Mesenchymal stem cell (in vitro differentiated cells and primary cell): ENCODE measurements around the gene TM9SF2.

Experiments used
- DNase-seq: peaks from one replicate; pipeline ENCODE4 v3.0.0-alpha.2; 2013
- H2AFZ ChIP-seq: one replicate; pipeline ENCODE4 v1.6.1; 2013; ENCODE audit warnings: low read depth, mild to moderate bottlenecking, control low read depth, inconsistent platforms, low read length, moderate library complexity
- H2AK5ac ChIP-seq: 2 replicates; pipeline ENCODE4 v1.6.1; 2013; ENCODE audit warnings: low read length, moderate library complexity, mild to moderate bottlenecking, inconsistent platforms; ENCODE audit not compliant: severe bottlenecking
- H2BK120ac ChIP-seq: one replicate; pipeline ENCODE4 v1.6.1; 2013; ENCODE audit warnings: low read depth, mild to moderate bottlenecking, inconsistent platforms, low read length, moderate library complexity
- H2BK12ac ChIP-seq, 2 experiments: one replicate each; pipeline ENCODE4 v1.6.1; 2013; ENCODE audit warnings: inconsistent platforms in 2 of 2, low read length in 2 of 2, mild to moderate bottlenecking in 2 of 2, moderate library complexity in 2 of 2, control low read depth in 1 of 2
- H2BK15ac ChIP-seq: one replicate; pipeline ENCODE4 v1.6.1; 2013; ENCODE audit warnings: mild to moderate bottlenecking, low read depth, inconsistent platforms; ENCODE audit not compliant: poor library complexity, severe bottlenecking
- H2BK5ac ChIP-seq: 2 replicates; pipeline ENCODE4 v1.6.1; 2013; ENCODE audit warnings: low read depth, mild to moderate bottlenecking, low read length, control low read depth, inconsistent platforms; ENCODE audit not compliant: poor library complexity, severe bottlenecking
- H3K14ac ChIP-seq, 2 experiments: one replicate each; pipeline ENCODE4 v1.6.1; 2013; ENCODE audit warnings: inconsistent platforms in 2 of 2, low read length in 2 of 2, control low read depth in 1 of 2, mild to moderate bottlenecking in 1 of 2, moderate library complexity in 1 of 2
- H3K18ac ChIP-seq, 2 experiments: one replicate each; pipeline ENCODE4 v1.6.1; 2013; ENCODE audit warnings: inconsistent platforms in 2 of 2, low read length in 2 of 2, control low read depth in 1 of 2, low read depth in 1 of 2, mild to moderate bottlenecking in 1 of 2
- H3K23ac ChIP-seq, 2 experiments: one replicate each; pipeline ENCODE4 v1.6.1; 2013; ENCODE audit warnings: inconsistent platforms in 2 of 2, low read length in 2 of 2, mild to moderate bottlenecking in 2 of 2, moderate library complexity in 2 of 2, control low read depth in 1 of 2
- H3K27ac ChIP-seq: 2 replicates; pipeline ENCODE4 v1.5.1; 2013; ENCODE audit warnings: mild to moderate bottlenecking, moderate library complexity, low read length, control low read depth, inconsistent platforms; ENCODE audit not compliant: poor library complexity, severe bottlenecking
- H3K27me3 ChIP-seq, 2 experiments: 2 replicates each; pipeline versions ENCODE4 v1.6.1 to v1.7.0; 2013; ENCODE audit warnings: low read length in 2 of 2, mild to moderate bottlenecking in 2 of 2, moderate library complexity in 2 of 2, control low read depth in 1 of 2, inconsistent platforms in 1 of 2; ENCODE audit not compliant: control insufficient read depth in 1 of 2, insufficient read depth in 1 of 2
- H3K36me3 ChIP-seq, 2 experiments: 2 replicates each; pipeline versions ENCODE4 v1.6.1 to v1.7.0; 2013; ENCODE audit warnings: low read length in 2 of 2, control low read depth in 1 of 2, inconsistent platforms in 1 of 2, low read depth in 1 of 2, mild to moderate bottlenecking in 1 of 2; ENCODE audit not compliant: insufficient read depth in 2 of 2, control insufficient read depth in 1 of 2
- H3K4ac ChIP-seq, 2 experiments: one replicate each; pipeline ENCODE4 v1.6.1; 2013; ENCODE audit warnings: inconsistent platforms in 2 of 2, low read length in 2 of 2, mild to moderate bottlenecking in 2 of 2, moderate library complexity in 2 of 2, control low read depth in 1 of 2, low read depth in 1 of 2
- H3K4me1 ChIP-seq: 2 replicates; pipeline ENCODE4 v1.6.1; 2013; ENCODE audit warnings: low read depth, low read length, control low read depth; ENCODE audit not compliant: control insufficient read depth, insufficient read depth
- H3K4me2 ChIP-seq: 2 replicates; pipeline ENCODE4 v1.6.1; 2013; ENCODE audit warnings: low read length, mild to moderate bottlenecking, inconsistent platforms; ENCODE audit not compliant: poor library complexity, severe bottlenecking
- H3K4me3 ChIP-seq, 2 experiments: 2 replicates each; pipeline versions ENCODE4 v1.5.1 to v1.7.0; 2013; ENCODE audit warnings: low read length in 2 of 2, mild to moderate bottlenecking in 2 of 2, control low read depth in 1 of 2, low read depth in 1 of 2; ENCODE audit not compliant: insufficient read depth in 1 of 2
- H3K79me1 ChIP-seq: replicated peaks from 2 replicates; pipeline ENCODE4 v1.6.1; 2013; ENCODE audit warnings: mild to moderate bottlenecking, control low read depth, low read length, inconsistent platforms; ENCODE audit not compliant: poor library complexity, severe bottlenecking
- H3K9ac ChIP-seq: 2 replicates; pipeline ENCODE4 v1.7.0; 2013; ENCODE audit warnings: mild to moderate bottlenecking, low read length, moderate library complexity
- H3K9me3 ChIP-seq: 2 replicates; pipeline ENCODE4 v1.7.0; 2013; ENCODE audit warnings: mild to moderate bottlenecking, low read length; ENCODE audit not compliant: control insufficient read depth
- H4K8ac ChIP-seq: one replicate; pipeline ENCODE4 v1.6.1; 2013; ENCODE audit warnings: inconsistent platforms, mild to moderate bottlenecking, low read length, moderate library complexity
- H4K91ac ChIP-seq: one replicate; pipeline ENCODE4 v1.6.1; 2013; ENCODE audit warnings: mild to moderate bottlenecking, low read length, inconsistent platforms
- WGBS: methylation state at CpG from one replicate; pipeline ENCODE4 v1.1.7; 2013; ENCODE audit warnings: mixed read lengths; 5-methylcytosine and 5-hydroxymethylcytosine counted together

Gene TM9SF2

DNA sequence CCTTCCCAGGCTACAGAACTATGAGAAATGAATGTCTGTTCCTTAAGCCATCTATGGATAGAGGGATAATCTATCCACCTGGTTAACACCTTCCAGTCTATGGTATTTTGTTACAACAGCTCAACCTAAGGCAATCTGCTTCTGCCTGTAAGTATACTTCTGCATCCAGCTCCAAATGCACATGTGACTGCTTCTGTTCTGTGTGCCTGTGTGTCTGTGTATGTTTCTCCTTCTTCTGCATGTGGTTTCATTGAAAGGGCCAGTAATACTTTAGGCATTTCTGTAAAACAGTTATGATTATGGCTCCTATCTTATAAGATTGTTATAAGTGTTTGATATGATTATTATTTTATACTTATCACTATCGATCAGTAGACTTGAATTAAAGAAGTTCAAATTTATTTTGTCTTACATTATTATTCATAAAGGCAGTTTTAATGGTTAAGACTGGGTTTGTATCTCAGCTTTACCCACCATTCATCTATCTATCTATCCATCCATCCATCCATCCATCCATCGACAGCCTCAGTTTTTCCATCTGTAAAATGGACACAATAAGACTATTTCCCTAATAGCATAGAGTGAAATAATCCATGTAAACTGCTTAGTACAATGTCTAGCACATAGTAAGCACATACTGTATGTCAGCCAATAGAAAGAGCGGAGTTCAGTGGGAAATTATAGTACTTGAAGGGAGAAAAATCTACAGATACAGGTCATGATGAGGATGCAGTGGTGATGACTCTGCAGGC is 37.5 kb upstream of the TM9SF2 start:
- no peak overlapping the region for H2AFZ ChIP-seq
- no peak overlapping the region for H3K23ac ChIP-seq
- no peak overlapping the region for H2AK5ac ChIP-seq
- no peaks in the 10 kb centered on the region for H3K9me3 ChIP-seq
- 100% methylated on average over 1 of the region's 3 CpGs for WGBS
- DNase-seq: no peak
- H3K18ac ChIP-seq: no peak overlapping the region
- peaks cover 0 to under 1% of the 10 kb centered on the region in 2 experiments for H3K27me3 ChIP-seq
- H4K8ac ChIP-seq: no peak overlapping the region
- no peak overlapping the region for H3K27ac ChIP-seq
- no peak overlapping the region for H3K4me2 ChIP-seq
- no peaks in the 10 kb centered on the region for H3K4me1 ChIP-seq
- H3K79me1 ChIP-seq: no peaks in the 10 kb centered on the region
- no peak overlapping the region for H3K14ac ChIP-seq
- H2BK5ac ChIP-seq: no peak overlapping the region
- no peaks in the 10 kb centered on the region for H3K36me3 ChIP-seq
- peak overlapping the region in 1 of 2 experiments; percentile 64 for H3K4me3 ChIP-seq
- H3K9ac ChIP-seq: peak overlapping the region; percentile 60
- no peak overlapping the region for H3K4ac ChIP-seq
- no peak overlapping the region for H4K91ac ChIP-seq
- no peak overlapping the region for H2BK12ac ChIP-seq
- H2BK15ac ChIP-seq: no peak overlapping the region
- no peak overlapping the region for H2BK120ac ChIP-seq

DNA sequence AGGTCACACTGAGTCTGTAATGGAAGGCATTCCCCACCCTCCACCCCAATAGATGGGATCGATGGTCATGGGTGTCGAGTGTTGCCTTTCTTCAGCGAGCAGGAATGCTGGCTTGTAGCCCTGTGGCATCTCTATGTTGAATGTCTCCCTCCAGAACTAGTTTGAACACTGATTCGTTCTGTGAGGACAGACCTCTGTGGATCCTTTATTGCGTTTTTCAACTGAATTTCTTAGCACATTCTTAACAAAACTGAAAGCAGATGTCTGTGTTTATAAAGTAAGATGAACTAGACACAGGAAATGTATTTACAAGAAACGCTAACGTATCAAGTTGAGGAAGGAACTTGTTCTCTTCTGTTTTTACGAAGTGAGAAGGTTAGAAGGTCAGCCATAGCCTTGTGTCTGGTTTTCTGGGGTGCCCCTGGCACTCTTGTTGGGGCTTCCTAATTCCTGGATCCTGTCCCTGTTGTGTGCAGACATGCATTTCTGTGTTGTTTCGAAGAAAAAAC is 36.8 kb upstream of the TM9SF2 start:
- peak; percentile 42 for DNase-seq
- no peaks in the 10 kb centered on the region for H3K79me1 ChIP-seq
- H3K27me3 ChIP-seq: peaks cover 0 to 7% of the 10 kb centered on the region in 2 experiments
- no peaks in the 10 kb centered on the region for H3K9me3 ChIP-seq
- no peak overlapping the region for H2BK5ac ChIP-seq
- H2BK15ac ChIP-seq: no peak overlapping the region
- no peak overlapping the region for H3K23ac ChIP-seq
- no peaks in the 10 kb centered on the region for H3K36me3 ChIP-seq
- H3K4me2 ChIP-seq: no peak overlapping the region
- H3K9ac ChIP-seq: peak overlapping the region; percentile 60
- no peak overlapping the region for H2AFZ ChIP-seq
- H2BK120ac ChIP-seq: no peak overlapping the region
- no peaks in the 10 kb centered on the region for H3K4me1 ChIP-seq
- H3K4ac ChIP-seq: no peak overlapping the region
- no peak overlapping the region for H3K14ac ChIP-seq
- H4K8ac ChIP-seq: peak overlapping the region; percentile 89
- no peak overlapping the region for H4K91ac ChIP-seq
- H3K27ac ChIP-seq: no peak overlapping the region
- no peak overlapping the region for H2AK5ac ChIP-seq
- H3K18ac ChIP-seq: no peak overlapping the region
- H3K4me3 ChIP-seq: peak overlapping the region in 1 of 2 experiments; percentile 64
- 46% methylated on average over 7 of the region's 9 CpGs for WGBS
- no peak overlapping the region for H2BK12ac ChIP-seq

DNA sequence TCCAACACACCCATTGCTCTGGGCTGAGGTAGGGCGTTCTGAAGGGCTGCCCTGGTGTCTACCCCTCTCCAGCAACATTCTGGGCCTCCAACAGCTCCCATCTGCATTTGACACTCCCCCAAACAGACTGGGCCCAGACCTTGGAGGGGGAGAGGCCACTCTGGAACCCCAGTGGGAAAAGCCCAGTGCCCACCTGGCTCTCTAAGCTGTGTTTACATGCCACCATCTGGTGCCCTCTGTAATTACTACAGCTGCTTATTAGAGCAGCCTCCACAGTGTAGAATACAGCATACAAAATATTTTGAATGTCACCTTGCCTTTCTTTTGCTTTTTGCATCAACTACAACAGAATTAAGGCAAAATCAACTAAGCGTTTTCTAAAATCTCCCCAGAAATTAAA is 35.8 kb upstream of the TM9SF2 start:
- no peak overlapping the region for H3K4me3 ChIP-seq
- H2BK5ac ChIP-seq: no peak overlapping the region
- no peaks in the 10 kb centered on the region for H3K9me3 ChIP-seq
- no peak overlapping the region for H3K4ac ChIP-seq
- H2BK12ac ChIP-seq: peak overlapping the region in 1 of 2 experiments; percentile 15
- no peak overlapping the region for H2BK120ac ChIP-seq
- H3K27ac ChIP-seq: no peak overlapping the region
- H3K4me2 ChIP-seq: no peak overlapping the region
- H3K18ac ChIP-seq: peak overlapping the region in 1 of 2 experiments; percentile 38
- H4K8ac ChIP-seq: no peak overlapping the region
- H3K36me3 ChIP-seq: no peaks in the 10 kb centered on the region
- H3K9ac ChIP-seq: no peak overlapping the region
- WGBS: 95% methylated on average over 1 of the region's 2 CpGs
- H2AFZ ChIP-seq: no peak overlapping the region
- H3K27me3 ChIP-seq: peaks cover 0 to 12% of the 10 kb centered on the region in 2 experiments
- H3K4me1 ChIP-seq: no peaks in the 10 kb centered on the region
- H2AK5ac ChIP-seq: no peak overlapping the region
- H2BK15ac ChIP-seq: no peak overlapping the region
- no peak for DNase-seq
- peak overlapping the region in 1 of 2 experiments; percentile 48 for H3K14ac ChIP-seq
- H3K23ac ChIP-seq: peak overlapping the region in 1 of 2 experiments; percentile 73
- H4K91ac ChIP-seq: no peak overlapping the region
- no peaks in the 10 kb centered on the region for H3K79me1 ChIP-seq

DNA sequence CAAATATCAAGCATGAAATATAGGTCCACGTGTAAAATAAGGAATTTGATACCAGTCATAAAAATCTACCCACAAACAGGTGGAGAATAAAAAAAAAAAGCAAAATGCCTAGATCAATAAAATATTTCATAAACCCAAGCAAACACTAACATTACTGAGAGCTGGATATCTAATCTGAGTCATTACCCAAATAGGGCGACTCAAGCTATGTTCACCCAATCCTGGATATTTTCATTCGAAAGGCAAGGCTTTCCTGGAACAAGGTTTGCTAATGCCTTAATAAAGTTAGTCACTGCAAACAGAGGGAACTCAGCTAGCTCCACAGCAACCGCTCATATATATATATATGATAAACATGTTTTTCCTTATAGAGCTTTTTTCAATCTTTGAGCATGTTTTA is 33.5 kb upstream of the TM9SF2 start:
- H4K8ac ChIP-seq: no peak overlapping the region
- H3K36me3 ChIP-seq: no peaks in the 10 kb centered on the region
- H3K27me3 ChIP-seq: peaks cover 0 to 16% of the 10 kb centered on the region in 2 experiments
- H2BK120ac ChIP-seq: no peak overlapping the region
- H2BK5ac ChIP-seq: no peak overlapping the region
- no peak overlapping the region for H2BK15ac ChIP-seq
- peak overlapping the region; percentile 28 for H3K9ac ChIP-seq
- WGBS: 89% methylated on average over 3 of the region's 4 CpGs
- no peak overlapping the region for H3K27ac ChIP-seq
- H2BK12ac ChIP-seq: no peak overlapping the region
- no peak overlapping the region for H4K91ac ChIP-seq
- no peak overlapping the region for H3K4ac ChIP-seq
- H3K9me3 ChIP-seq: no peaks in the 10 kb centered on the region
- no peaks in the 10 kb centered on the region for H3K79me1 ChIP-seq
- no peak overlapping the region for H3K18ac ChIP-seq
- H3K4me1 ChIP-seq: no peaks in the 10 kb centered on the region
- H3K14ac ChIP-seq: no peak overlapping the region
- H3K4me3 ChIP-seq: no peak overlapping the region
- DNase-seq: peak; percentile 43
- no peak overlapping the region for H3K23ac ChIP-seq
- no peak overlapping the region for H2AFZ ChIP-seq
- no peak overlapping the region for H3K4me2 ChIP-seq
- H2AK5ac ChIP-seq: no peak overlapping the region
